Measurements from ENCODE around the gene HES5.

HES5 gene

DNA sequence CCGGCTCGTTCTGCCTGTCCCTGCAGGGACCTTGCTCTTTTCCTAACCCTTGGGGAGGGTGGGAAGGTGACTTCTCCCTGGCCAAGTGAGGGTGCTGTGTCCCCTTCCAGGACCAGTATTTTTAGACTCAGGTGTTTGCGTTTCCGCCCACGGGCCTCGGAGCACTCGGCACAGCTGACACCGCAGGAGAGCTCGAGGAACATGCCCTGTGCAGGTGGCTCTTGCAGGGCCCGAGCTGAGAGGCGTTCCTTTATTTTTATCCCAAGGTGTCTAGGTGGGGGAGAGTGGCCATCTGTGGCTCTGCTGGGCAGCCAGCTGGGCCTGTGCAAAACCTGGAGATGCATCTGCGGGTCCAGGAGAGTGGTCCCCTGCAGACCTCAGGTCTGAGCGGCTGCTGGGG is 38.0 kb downstream of the HES5 start:
- in situ Hi-C loops (cut with MboI; ENCODE audit: low pct_unique_long_range_greater_than_20kb, low sequenced_read_pairs, unreplicated experiment), result no loop called here
- DNase-seq (ENCODE audit: low spot score), result no peak
- TF ChIP-seq, protein P1, sequence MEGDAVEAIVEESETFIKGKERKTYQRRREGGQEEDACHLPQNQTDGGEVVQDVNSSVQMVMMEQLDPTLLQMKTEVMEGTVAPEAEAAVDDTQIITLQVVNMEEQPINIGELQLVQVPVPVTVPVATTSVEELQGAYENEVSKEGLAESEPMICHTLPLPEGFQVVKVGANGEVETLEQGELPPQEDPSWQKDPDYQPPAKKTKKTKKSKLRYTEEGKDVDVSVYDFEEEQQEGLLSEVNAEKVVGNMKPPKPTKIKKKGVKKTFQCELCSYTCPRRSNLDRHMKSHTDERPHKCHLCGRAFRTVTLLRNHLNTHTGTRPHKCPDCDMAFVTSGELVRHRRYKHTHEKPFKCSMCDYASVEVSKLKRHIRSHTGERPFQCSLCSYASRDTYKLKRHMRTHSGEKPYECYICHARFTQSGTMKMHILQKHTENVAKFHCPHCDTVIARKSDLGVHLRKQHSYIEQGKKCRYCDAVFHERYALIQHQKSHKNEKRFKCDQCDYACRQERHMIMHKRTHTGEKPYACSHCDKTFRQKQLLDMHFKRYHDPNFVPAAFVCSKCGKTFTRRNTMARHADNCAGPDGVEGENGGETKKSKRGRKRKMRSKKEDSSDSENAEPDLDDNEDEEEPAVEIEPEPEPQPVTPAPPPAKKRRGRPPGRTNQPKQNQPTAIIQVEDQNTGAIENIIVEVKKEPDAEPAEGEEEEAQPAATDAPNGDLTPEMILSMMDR (IDR thresholded peaks at IDR 0.05; ENCODE audit: extremely low read depth, insufficient read depth, missing control alignments), result no peak

DNA sequence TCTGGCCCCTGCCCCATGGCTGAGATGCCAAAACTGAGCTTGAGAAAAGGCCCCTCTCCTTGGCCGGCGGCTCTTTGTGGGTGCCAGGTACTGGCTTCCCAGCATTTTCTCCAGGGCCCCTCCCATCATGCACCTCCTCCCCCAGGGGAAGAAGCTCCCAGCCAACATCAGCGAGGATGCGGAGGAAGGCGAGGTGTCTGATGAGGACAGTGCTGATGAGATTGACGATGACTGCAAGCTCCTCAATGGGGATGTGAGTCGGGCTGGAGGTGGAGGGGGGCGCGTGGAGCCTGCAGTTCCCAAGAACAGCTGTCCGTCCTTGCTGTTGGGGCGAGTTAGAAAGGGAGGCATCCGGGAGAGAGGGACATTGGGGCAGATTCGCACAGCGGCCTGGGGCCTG is 40.4 kb downstream of the HES5 start:
- TF ChIP-seq, protein P1 (IDR thresholded peaks at IDR 0.05; ENCODE audit: extremely low read depth, insufficient read depth, missing control alignments), result no peak
- in situ Hi-C loops (cut with MboI; ENCODE audit: low pct_unique_long_range_greater_than_20kb, low sequenced_read_pairs, unreplicated experiment), result no loop called here
- DNase-seq (ENCODE audit: low spot score), result no peak

DNA sequence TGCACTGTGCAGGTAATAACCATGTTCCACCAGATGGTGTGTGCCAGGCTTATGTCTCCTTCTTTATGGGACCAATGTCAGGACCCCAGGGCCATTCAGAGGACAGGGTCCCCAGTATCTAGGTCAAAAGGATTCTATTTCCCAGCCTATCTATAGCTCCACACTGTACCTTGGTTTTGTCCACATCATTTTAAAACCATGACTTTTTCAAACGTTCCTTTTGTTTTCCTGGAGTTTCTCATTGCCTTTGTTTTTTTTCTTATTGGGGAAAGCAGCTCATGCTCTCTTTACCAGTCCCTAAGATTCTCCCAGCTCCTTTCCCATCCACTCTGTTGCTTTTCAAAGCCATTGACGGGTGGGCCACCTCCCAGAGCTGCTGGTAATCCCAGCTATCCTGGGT is 41.4 kb downstream of the HES5 start:
- no peak for DNase-seq (ENCODE audit: low spot score)
- in situ Hi-C loops (cut with MboI; ENCODE audit: low pct_unique_long_range_greater_than_20kb, low sequenced_read_pairs, unreplicated experiment), result no loop called here
- TF ChIP-seq, protein P1 (IDR thresholded peaks at IDR 0.05; ENCODE audit: extremely low read depth, insufficient read depth, missing control alignments), result no peak

DNA sequence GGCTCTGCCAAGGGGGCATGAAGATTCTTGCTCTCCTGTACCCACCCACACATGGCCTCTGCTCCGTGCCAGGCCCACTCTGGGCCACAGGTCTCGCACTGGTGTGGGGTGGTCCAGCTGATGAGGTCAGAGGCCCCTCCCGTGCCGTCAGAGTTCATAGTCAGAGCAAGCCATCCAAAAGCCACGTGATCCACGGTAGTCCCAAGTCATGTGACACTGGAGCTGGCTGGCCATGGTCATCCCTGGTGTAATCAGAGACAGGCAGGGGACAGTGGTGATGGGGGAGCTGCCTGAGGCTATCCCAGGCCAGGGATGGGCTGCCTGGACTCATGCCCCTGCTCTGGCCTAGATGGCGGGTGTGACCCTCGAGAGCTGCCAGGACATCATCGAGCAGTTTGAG is 43.5 kb downstream of the HES5 start:
- in situ Hi-C loops (cut with MboI; ENCODE audit: low pct_unique_long_range_greater_than_20kb, low sequenced_read_pairs, unreplicated experiment), result no loop called here
- TF ChIP-seq, protein P1 (IDR thresholded peaks at IDR 0.05; ENCODE audit: extremely low read depth, insufficient read depth, missing control alignments), result no peak
- no peak for DNase-seq (ENCODE audit: low spot score)

DNA sequence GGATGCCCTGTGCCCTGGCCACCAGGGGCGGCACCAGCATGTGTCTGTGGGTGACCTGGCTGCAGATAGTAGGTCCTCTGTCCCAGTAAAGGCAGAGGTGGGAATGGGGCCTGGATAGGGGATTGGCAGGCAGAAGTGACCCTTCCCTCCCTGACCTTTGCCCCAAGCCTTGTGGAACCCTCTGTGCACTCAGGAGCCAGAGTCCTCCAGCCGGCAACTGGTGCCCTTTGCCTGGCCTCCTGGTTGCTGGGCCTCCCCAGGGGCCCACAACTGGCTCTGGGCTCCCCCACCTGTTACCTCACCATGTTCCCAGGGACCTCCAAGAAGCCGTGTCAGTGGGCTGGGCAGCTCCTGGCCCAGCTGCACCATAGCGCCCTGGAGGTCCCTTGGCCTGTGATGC is 44.0 kb downstream of the HES5 start:
- DNase-seq (ENCODE audit: low spot score), result no peak
- TF ChIP-seq, protein P1 (IDR thresholded peaks at IDR 0.05; ENCODE audit: extremely low read depth, insufficient read depth, missing control alignments), result no peak
- in situ Hi-C loops (cut with MboI; ENCODE audit: low pct_unique_long_range_greater_than_20kb, low sequenced_read_pairs, unreplicated experiment), result no loop called here

DNA sequence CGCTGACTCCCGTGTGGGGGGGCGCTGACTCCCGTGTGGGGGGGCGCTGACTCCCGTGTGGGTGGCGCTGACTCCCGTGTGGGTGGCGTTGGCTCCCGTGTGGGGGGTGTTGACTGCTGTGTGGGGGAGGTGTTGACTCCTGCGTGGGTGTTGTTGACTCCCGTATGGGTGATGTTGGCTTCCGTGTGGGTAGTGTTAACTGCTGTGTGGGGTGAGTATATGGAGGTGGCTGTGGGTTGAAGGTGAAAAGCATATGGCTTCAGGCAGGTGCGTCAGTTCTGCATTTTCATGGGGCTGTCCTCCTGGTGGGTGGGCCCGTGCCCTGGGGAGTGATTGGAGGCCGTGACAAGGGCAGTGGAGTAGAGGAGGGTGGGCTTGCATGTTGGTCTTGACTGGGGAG is 46.1 kb downstream of the HES5 start:
- TF ChIP-seq, protein P1 (IDR thresholded peaks at IDR 0.05; ENCODE audit: extremely low read depth, insufficient read depth, missing control alignments), result no peak
- DNase-seq (ENCODE audit: low spot score), result no peak
- in situ Hi-C loops (cut with MboI; ENCODE audit: low pct_unique_long_range_greater_than_20kb, low sequenced_read_pairs, unreplicated experiment), result no loop called here

DNA sequence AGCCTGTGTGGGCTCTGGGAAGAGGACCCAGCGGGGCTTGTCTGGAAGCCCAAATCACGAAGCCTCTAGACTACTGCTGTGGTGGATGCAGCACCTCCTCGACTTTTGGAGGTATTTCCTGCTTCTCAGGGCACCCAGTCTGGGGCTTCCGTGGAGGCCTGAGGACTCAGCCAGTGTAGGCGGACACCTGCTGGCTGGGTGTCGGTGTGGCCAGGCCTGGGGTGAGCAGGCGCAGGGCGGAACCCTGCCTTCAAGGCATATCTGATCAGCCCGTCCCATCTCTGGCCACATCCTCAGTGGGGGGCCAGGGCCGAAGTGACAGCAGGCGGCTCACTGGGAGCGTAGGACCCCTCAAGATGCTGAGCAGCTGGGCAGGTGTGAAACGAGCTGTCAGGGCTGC is 47.0 kb downstream of the HES5 start:
- TF ChIP-seq, protein P1 (IDR thresholded peaks at IDR 0.05; ENCODE audit: extremely low read depth, insufficient read depth, missing control alignments), result no peak
- no peak for DNase-seq (ENCODE audit: low spot score)
- in situ Hi-C loops (cut with MboI; ENCODE audit: low pct_unique_long_range_greater_than_20kb, low sequenced_read_pairs, unreplicated experiment), result no loop called here

All from GM13977 (cell line).